Prostate gland (tissue), 2 donors: Measurements from ENCODE around the gene SEPTIN8.

Experiments
- POLR2A ChIP-seq: fragments of 450-650 bp; IDR thresholded peaks from one replicate; pipeline ENCODE4 v1.6.1; 2016; ENCODE audit warnings: antibody characterized with exemption, mild to moderate bottlenecking
- POLR2AphosphoS5 ChIP-seq: sonication (generic); formaldehyde crosslinking; IDR thresholded peaks from one replicate; pipeline ENCODE4 v1.6.1; 2017; ENCODE audit warnings: antibody characterized with exemption
- TF ChIP-seq, protein P1 (sequence below), 4 experiments: fragments of 200-600 bp in 2 of 4; fragments of 450-650 bp in 2 of 4; sonication (generic) in 2 of 4; IDR thresholded peaks; 1 replicate in 3 of 4; 2 replicates in 1 of 4; pipeline ENCODE4 v1.5.1; 2016 to 2019; ENCODE audit warnings: antibody characterized with exemption in 4 of 4, mild to moderate bottlenecking in 2 of 4, moderate library complexity in 2 of 4

DNA sequence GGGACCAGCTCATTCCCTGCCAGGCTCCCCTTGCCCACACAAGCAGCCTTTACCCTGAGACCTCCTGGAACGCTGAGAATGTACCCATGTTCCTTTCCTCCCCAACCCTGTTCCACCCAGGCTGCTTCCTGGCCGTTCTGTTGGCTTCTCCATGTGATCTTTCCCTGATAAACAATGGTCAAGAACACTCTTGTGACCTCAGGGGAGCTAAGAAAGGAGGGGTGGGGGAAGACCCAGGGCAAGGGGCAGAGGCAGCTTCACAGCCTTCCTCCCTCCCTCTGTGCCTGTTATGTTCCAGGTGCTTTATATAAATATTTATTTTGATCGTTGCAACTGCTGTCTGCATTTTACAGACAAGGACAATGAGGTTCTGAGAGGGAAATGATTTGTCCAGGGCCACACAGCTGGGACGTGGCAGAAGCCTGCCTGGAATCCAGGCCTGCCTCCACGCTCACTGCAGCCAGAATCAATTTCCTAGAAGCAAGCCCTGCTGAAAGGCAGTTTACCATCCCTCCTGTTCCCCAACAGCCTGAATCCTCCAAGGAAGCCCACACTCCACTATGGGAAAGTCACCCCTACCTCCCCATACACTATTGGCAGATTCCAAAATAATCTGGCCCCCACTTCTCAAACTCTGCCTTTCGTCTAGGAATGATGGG is 49.5 kb upstream of the SEPTIN8 start:
- TF ChIP-seq, protein P1, sequence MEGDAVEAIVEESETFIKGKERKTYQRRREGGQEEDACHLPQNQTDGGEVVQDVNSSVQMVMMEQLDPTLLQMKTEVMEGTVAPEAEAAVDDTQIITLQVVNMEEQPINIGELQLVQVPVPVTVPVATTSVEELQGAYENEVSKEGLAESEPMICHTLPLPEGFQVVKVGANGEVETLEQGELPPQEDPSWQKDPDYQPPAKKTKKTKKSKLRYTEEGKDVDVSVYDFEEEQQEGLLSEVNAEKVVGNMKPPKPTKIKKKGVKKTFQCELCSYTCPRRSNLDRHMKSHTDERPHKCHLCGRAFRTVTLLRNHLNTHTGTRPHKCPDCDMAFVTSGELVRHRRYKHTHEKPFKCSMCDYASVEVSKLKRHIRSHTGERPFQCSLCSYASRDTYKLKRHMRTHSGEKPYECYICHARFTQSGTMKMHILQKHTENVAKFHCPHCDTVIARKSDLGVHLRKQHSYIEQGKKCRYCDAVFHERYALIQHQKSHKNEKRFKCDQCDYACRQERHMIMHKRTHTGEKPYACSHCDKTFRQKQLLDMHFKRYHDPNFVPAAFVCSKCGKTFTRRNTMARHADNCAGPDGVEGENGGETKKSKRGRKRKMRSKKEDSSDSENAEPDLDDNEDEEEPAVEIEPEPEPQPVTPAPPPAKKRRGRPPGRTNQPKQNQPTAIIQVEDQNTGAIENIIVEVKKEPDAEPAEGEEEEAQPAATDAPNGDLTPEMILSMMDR (IDR thresholded peaks at IDR 0.05): no peak
- peak; percentile 28 for TF ChIP-seq POLR2AphosphoS5
- TF ChIP-seq POLR2A: no peak
